ENCODE results near the gene NOP16. TPM values are rescaled to one million over a fixed set of nuclear protein-coding genes. Genes with fewer than 3 reads are reported as not detected.

Gene NOP16
- total RNA-seq, 6 donors from 2014 or later, result 3.1 to 25.4 (median 12.1) TPM

DNA sequence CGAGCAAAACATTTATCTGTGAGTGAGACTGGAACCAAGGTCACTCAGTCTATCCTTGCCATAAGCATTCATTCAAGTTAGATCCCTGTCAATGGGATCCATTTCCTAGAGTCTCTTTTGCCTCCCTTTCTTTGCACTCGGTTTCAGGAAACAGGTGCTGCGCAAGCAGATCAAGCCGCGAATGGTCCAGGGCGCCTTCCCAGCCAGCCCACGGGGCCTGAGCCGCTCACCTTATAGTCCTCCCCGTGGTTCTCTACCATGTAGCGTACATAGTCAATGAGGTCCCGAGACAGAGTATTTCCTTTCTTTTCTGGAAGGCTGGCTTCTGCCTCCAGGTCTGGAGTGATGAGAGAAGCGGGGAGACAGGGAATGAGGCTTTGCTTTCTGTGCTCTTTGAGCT lies 3.4 kb downstream of the NOP16 start:
- H3K27ac ChIP-seq, result no peak overlapping the region
- no peak for DNase-seq
- no peaks in the 10 kb centered on the region for H3K9me3 ChIP-seq
- TF ChIP-seq, protein P1, sequence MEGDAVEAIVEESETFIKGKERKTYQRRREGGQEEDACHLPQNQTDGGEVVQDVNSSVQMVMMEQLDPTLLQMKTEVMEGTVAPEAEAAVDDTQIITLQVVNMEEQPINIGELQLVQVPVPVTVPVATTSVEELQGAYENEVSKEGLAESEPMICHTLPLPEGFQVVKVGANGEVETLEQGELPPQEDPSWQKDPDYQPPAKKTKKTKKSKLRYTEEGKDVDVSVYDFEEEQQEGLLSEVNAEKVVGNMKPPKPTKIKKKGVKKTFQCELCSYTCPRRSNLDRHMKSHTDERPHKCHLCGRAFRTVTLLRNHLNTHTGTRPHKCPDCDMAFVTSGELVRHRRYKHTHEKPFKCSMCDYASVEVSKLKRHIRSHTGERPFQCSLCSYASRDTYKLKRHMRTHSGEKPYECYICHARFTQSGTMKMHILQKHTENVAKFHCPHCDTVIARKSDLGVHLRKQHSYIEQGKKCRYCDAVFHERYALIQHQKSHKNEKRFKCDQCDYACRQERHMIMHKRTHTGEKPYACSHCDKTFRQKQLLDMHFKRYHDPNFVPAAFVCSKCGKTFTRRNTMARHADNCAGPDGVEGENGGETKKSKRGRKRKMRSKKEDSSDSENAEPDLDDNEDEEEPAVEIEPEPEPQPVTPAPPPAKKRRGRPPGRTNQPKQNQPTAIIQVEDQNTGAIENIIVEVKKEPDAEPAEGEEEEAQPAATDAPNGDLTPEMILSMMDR (IDR thresholded peaks at IDR 0.05), result no peak
- no peak for TF ChIP-seq POLR2AphosphoS5 (IDR thresholded peaks at IDR 0.05)
- no peak for TF ChIP-seq EP300 (IDR thresholded peaks at IDR 0.05)
- no peak for TF ChIP-seq POLR2A (IDR thresholded peaks at IDR 0.05)
- no peak for ATAC-seq (ENCODE audit: low FRiP score in 2 of 2)
- peaks cover 15 to 35% (median 18%) of the 10 kb centered on the region in 4 donors for H3K4me1 ChIP-seq
- no peak overlapping the region for H3K4me3 ChIP-seq
- H3K27me3 ChIP-seq, result no peaks in the 10 kb centered on the region
- 90 to 92% methylated on average over 12 of the region's 12 CpGs for WGBS, 2 donors
- peaks cover 14 to 49% (median 38%) of the 10 kb centered on the region in 4 donors for H3K36me3 ChIP-seq

DNA sequence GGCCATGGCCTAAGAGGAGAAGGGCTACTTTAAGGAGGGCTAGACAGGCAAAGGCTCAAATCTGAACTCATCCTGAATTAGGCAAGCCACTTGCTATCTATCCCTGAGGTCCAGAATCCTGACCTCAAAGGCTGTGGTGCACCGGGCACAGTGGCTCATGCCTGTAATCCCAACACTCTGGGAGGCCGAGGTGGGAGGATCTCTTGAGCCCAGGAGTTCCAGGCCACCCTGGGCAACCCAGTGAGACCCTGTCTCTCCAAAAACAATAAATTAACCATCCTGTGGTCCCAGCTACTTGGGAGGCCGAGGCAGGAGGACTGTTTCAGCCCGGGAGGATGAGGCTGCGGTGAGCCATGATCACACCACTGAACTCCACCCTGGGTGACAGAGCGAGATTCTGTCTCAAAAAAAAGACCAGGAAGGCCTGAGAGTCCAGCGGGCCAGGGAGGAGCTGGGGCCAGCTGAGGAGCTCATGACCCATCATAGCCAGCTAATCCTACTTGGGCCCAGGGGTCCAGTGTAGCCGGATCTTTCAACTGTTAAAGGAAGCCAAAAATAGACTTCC lies 4.0 kb downstream of the NOP16 start:
- TF ChIP-seq POLR2A (IDR thresholded peaks at IDR 0.05) (no peak), POLR2AphosphoS5 (IDR thresholded peaks at IDR 0.05) (no peak), EP300 (IDR thresholded peaks at IDR 0.05) (no peak)
- TF ChIP-seq, protein P1 (IDR thresholded peaks at IDR 0.05), result no peak
- DNase-seq (no peak), ATAC-seq (ENCODE audit: low FRiP score in 2 of 2) (no peak)
- Histone ChIP-seq H3K4me1 (peaks cover 10 to 29% (median 13%) of the 10 kb centered on the region in 4 donors), H3K36me3 (peaks cover 14 to 51% (median 38%) of the 10 kb centered on the region in 4 donors), H3K9me3 (no peaks in the 10 kb centered on the region), H3K27me3 (no peaks in the 10 kb centered on the region), H3K27ac (no peak overlapping the region), H3K4me3 (no peak overlapping the region)
- WGBS, 2 donors, result 93 to 98% methylated on average over 6 to 8 of the region's 8 CpGs

DNA sequence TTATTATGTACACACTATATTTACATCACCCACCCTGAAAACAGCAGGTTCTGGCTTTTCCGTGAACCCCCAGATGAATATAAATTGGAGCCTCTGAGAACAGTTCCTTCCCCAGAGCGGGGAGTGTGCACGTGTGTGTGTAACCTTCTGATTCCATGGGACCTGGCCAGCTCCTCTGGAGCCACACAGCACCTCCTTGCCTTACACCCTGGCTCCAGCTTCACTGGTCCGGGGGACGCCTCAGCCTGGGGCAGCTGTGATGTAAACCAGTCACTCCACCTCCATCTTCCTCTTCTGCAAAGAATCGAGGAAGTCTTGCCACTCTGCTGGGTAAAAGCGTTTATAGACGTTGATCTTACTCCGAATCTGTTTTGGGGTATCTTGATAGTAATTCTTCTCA lies 4.4 kb downstream of the NOP16 start:
- WGBS, 2 donors, result 82 to 88% methylated on average over 8 to 9 of the region's 9 CpGs
- Histone ChIP-seq H3K4me3 (no peak overlapping the region), H3K9me3 (no peaks in the 10 kb centered on the region), H3K27me3 (no peaks in the 10 kb centered on the region), H3K36me3 (peaks cover 14 to 51% (median 38%) of the 10 kb centered on the region in 4 donors), H3K4me1 (peaks cover 10 to 26% (median 11%) of the 10 kb centered on the region in 4 donors), H3K27ac (no peak overlapping the region)
- DNase-seq (no peak), ATAC-seq (ENCODE audit: low FRiP score in 2 of 2) (no peak)
- TF ChIP-seq POLR2A (IDR thresholded peaks at IDR 0.05) (no peak), EP300 (IDR thresholded peaks at IDR 0.05) (no peak), POLR2AphosphoS5 (IDR thresholded peaks at IDR 0.05) (no peak)
- TF ChIP-seq, protein P1 (IDR thresholded peaks at IDR 0.05), result no peak

DNA sequence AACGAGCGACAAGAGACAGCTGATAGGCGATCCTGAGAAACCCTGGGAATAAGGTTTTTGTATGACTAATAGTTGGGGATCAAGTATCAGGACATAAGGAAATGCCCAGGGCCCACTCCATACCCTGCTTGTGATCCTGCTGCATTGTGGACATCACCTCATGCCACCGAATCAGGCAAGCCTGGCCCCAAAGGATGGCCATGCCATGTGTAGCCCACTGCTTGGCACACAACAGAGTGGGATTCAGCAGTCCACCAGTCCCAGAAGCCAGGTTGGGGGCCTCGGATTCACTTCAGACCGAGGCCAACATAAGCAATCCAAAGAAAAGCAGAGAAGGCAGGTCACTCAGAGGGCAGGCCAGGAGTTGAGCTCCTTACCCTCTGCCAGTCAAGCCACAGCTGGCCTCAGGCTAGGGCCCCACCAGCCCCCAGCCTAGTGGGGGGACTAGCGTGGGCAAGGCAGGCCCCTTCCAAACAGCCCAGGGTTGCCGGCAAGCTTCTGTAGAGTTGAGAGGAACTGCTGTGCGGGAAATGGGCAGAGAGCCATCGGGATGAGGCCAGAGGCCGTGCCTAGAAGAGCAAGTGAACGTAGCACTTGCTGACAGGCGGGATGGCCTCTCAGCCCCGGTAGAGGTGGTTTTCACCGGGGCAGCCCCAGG lies 5.0 kb downstream of the NOP16 start:
- ATAC-seq (ENCODE audit: low FRiP score in 2 of 2) (no peak), DNase-seq (no peak)
- Histone ChIP-seq H3K27ac (no peak overlapping the region), H3K4me3 (no peak overlapping the region), H3K9me3 (no peaks in the 10 kb centered on the region), H3K27me3 (no peaks in the 10 kb centered on the region), H3K4me1 (peaks cover 10 to 26% (median 11%) of the 10 kb centered on the region in 4 donors), H3K36me3 (peaks cover 14 to 51% (median 38%) of the 10 kb centered on the region in 4 donors)
- TF ChIP-seq, protein P1 (IDR thresholded peaks at IDR 0.05), result no peak
- no peak for TF ChIP-seq POLR2AphosphoS5 (IDR thresholded peaks at IDR 0.05)
- TF ChIP-seq POLR2A (IDR thresholded peaks at IDR 0.05), result no peak
- no peak for TF ChIP-seq EP300 (IDR thresholded peaks at IDR 0.05)
- WGBS, 2 donors, result 87 to 92% methylated on average over 12 to 15 of the region's 15 CpGs

All from upper lobe of left lung (tissue), 6 donors.